HG03135 (cell line): ENCODE results near the gene ATXN1L.
"Not testable (repeated sequence)": the region's sequence is repeated elsewhere in the genome, so short reads cannot be mapped to it uniquely, and the experiment has no call there.

ENCODE experiments used
- ATAC-seq: cut with Tn5 transposase; IDR thresholded peaks from one replicate; pipeline ENCODE4 v1.9.1; 2021; ENCODE audit warnings: mild to moderate bottlenecking, moderate library complexity; ENCODE audit not compliant: unreplicated experiment

ATXN1L gene

DNA sequence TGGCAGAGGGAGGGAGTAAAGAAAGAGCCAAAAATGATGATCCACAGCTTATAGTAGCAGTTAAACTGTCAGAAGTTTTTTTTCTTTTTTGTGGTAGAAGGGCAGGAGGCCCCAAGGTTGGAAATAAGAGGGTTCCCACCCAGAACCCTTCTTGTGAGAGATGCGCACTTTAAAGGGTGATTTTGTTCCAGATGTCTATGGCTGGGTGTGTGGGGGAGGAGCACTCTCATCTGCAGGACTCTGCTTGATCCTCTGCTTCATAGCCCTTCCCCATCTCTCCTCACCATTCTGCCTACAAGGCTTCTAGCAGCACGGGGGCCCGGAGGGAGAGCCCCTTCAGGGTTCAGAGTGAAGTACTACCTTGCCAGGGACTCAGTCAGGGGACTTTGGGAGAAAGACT lies 6.4 kb downstream of the ATXN1L start:
- ATAC-seq = no peak

DNA sequence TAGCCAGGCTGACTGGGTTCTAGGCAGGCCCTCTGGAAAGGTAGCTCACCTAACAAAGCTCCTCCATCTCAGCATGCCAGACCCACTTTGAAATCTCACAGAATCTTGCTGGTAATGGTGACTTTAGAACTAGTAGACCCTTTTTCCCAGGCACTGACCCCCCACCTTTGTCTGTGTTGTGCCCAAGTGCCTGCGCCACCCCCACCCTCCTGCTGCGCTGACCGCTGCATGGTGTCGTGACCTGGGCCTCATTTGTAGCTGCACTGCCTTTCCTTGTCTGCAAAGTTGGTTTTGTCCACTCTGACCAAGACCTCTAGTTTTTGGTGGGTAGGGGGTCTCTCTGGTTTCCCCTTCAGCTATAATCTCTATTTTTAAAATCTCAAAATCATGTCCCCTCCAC lies 6.8 kb downstream of the ATXN1L start:
- no peak for ATAC-seq

- peak; percentile 51 for ATAC-seq
These were observed 7.6 kb downstream of the ATXN1L start for GRCh38 chr16:71853413-71853812.

- ATAC-seq = no peak
These were observed 8.7 kb downstream of the ATXN1L start for GRCh38 chr16:71854369-71854948.

GRCh38 chr16:71855937-71856662 lies 10.3 kb downstream of the ATXN1L start:
- ATAC-seq = no peak

- no peak for ATAC-seq
These were observed 14.2 kb downstream of the ATXN1L start for GRCh38 chr16:71859762-71860521.

DNA sequence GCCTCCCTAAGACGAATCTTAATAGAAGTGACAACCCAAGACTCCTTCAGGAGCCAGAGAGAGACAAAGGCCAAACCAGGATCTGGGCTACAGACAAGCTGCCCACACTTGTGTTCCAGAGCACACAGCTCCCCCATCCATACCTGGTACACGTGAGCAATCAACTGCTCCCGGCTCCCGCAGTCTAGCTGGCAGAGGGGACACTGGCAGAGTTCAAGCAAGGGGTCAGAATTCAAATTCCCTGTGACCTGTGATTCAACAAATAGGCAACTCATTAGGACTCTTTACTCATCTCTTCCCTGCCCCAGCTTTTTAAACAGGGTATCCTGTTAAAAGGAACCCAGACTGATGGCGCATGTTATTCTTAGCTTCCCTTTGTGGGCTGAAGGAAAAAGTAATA lies 18.2 kb downstream of the ATXN1L start:
- ATAC-seq = no peak

GRCh38 chr16:71865173-71865863 lies 19.5 kb downstream of the ATXN1L start:
- ATAC-seq = no peak

GRCh38 chr16:71867175-71867574 lies 21.4 kb downstream of the ATXN1L start:
- ATAC-seq = not testable (repeated sequence)

DNA sequence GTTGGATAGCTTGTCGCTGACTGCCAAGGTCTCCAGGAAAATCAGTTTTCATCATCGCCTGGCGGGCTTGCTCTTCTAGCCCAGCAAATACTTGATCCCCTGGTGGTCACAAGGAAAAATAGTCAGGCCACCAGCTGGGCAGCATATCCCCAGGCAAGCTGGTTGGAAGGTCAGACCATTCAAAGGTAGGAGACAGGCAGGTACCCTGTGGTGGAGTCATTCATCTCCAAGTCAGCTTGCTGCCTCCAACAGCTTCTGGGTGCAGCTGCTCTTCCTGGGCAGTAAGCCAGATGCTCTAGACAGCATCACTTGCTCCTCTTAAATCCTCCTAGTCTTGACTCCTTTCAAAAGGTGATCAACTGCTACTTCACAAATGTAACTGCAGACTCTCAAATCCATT lies 22.2 kb downstream of the ATXN1L start:
- no peak for ATAC-seq

DNA sequence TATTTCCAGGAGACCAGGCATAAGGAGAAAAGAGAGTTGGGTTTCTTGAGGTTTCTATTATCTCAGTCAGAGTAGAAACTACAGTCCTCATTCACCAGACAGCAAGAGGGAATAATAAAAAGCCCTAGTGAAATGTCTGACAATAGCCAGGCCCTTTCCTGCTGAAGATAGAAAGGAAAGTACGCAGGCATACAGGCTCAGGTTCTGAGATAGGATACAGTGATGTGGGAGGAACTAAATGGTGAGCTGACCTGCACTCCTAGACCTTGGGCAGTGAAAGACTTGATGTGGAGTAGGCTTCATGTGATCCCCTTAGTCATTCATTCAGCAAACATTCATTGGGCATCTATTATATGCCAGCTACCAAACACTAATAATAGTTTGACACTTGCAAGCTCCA lies 23.3 kb downstream of the ATXN1L start:
- ATAC-seq = no peak

DNA sequence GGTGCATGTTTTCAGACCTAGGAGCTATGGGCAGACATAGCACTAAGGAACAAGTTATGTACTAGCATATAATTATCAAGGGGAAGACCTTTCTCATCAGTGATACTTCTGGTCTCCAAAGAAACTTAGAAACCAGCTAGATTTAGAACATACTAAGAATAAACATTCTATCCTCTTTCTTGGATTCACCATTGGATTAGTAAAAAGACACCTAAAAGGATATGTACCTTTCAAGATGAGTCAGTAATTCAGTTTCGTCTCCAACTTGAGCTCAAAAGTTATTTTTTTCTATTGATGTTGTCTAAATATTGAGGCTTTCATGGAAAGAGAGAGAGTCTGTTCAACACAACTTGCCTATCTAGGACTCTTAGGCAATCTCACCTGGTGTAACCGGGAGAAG lies 25.0 kb downstream of the ATXN1L start:
- no peak for ATAC-seq

DNA sequence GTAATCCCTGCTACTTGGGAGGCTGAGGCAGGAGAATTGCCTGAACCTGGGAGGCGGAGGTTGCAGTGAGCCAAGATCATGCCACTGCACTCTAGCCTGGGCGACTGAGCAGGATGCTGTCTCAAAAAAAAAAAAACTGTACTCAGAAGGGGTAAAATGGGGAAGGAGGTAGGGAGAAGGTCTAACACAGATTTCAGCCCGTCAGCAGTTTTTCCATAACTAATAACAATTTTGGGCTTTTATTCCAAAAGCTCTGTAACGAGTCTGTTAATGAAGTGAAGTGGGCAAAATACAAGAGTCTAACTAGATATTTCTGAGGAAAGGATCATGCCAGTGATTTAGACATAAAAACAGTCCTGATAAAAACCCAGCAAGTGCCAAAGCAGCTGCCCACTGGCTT lies 27.4 kb downstream of the ATXN1L start:
- ATAC-seq = no peak

DNA sequence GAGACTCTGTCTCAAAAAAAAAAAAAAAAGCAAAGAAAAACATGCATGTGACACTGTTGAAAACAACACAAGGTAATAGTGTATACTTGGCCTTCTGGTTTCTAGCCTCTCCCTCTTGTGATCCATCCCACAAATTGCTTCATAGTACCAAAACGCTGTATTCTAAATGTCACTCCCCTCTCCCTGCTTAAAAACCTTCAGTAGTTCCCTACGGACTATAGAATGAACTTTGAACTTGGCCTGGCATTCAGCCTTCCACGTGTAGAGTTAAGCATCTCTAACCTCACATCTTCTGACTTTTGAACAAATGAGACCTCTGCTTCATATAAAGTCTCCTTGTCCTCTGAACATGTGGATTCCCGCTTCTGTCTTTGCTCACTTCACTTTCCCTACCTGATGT lies 33.1 kb downstream of the ATXN1L start:
- ATAC-seq = no peak

DNA sequence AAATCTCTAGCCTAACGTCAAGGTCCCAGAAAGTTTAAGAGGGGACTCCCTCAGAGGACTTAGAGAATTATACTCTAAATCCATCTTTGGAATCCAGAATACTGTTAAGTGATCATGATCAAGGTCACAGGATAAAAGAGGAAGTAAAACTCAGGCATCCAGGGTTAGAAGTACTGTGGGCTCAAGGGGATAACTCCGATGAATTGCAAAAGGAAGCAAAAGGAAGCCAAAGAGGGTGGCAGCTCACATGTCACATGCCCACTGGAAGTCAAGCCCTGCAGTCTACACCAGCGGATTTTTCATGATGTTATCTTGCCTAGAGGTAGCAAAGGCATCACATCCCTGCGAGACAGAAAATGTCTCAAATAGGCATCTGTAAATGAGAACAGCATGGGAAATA lies 34.4 kb downstream of the ATXN1L start:
- no peak for ATAC-seq

- peak; percentile 45 for ATAC-seq
These were observed 36.9 kb downstream of the ATXN1L start for GRCh38 chr16:71882505-71883167.

DNA sequence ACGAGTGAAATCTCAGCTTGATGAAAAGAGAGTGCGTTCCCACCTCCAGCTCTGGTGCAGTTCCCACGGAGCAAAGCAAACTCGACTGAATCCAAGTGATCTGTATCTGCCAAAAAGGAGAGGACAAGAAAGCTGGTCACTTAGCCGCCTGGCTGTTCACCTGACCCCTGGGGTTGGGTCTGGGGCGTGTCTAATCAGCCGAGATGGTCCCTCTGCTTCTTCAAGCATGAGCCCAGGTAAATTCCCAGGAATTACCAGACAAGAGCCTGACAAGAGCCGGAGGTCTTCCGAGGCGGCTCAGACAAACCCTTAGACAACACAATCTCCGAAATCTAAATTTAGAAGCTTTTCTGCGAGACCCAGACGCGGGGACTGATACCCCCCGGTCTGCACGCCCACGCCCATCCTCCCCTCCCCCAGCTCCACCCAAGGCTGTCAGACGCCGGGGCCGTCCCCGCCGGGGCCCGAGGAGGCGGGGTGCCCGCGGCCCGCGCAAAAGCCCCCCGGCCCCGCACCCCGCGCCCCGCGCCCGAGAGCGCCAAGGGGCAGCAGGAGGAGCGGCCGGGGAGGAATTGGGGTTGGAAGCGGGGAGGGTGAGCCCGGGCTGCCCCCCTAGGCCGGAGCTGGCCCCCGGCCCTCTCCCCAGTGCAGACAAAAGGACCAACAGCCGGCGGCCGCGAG lies 37.5 kb downstream of the ATXN1L start:
- peak; percentile 48 for ATAC-seq

GRCh38 chr16:71883849-71884638 lies 38.3 kb downstream of the ATXN1L start, which contains the start of gene ZNF821:
ZNF821 (minus strand) TSS chr16:71884182; CDS start chr16:71879946, 4,236 bp downstream.
- ATAC-seq = peak; percentile 40

- ATAC-seq = no peak
These were observed 39.5 kb downstream of the ATXN1L start for GRCh38 chr16:71885261-71885650.
